T-helper 1 cell treated with Interleukin-12 subunit alpha and Interleukin-12 subunit beta and Interleukin-4 antibody, amounts not matched to agents 30 ng/mL and 1 ng/mL, for 36 hours (primary cell): ENCODE results near the gene SMC3. TPM values are rescaled to one million over a fixed set of nuclear protein-coding genes. Genes with fewer than 3 reads are reported as not detected.
"Not testable (repeated sequence)": the region's sequence is repeated elsewhere in the genome, so short reads cannot be mapped to it uniquely, and the experiment has no call there.

Source experiments
- intact Hi-C: fragments of 100-400 bp; cut with micrococcal nuclease; formaldehyde crosslinking; loops from one replicate; pipeline ENCODE4 v1.15.1; 2024
- total RNA-seq: library from RNA; stranded (reverse); gene quantifications from 2 replicates; pipeline ENCODE4 v1.2.3, GENCODE V29; 2022

Gene SMC3
- total RNA-seq, 1 donor from 2014 or later: 68.6 TPM

DNA sequence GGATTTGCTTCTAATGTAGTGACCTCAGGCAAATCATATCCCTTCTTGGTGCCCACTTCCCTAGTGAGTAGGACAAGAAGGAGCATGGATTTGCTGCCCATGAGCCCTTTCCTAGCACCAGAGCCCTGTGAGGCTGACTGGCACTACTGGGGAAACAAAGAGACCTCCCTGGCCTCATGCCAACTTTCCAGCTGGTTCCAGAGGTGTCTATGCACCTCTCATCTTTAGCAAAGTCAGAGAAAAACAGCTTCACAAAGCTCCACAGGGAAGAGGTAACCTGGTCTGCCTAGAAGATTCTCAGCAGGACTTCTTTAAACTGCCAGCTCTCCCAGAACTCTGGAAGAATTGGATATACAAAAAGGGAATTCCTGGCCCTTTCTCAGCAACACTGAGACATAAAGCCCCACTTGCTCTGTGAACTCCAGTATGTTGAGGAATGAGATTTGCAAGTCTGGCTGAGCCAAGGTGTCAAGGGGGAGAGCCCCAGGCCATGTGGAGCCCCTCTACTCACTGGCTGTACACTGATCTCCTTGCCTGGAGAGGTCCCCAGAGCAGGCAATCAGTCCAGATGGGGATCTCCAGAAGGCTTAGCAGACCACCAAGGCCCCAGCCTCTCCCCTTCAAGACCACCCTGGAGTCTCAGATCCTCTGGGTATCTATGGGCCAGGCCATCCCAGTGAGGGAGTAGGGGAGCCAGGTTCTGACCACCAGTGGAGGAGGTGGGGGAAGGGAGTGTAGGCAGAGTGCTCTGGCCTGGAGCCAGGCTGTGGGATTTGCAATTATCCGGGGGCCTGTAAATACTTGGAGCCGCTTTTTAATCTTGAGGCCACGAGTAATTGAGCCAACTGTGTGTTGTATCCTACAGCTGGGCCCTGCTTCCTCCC, 52.3 kb downstream of the SMC3 start:
- intact Hi-C loops: no loop called here

DNA sequence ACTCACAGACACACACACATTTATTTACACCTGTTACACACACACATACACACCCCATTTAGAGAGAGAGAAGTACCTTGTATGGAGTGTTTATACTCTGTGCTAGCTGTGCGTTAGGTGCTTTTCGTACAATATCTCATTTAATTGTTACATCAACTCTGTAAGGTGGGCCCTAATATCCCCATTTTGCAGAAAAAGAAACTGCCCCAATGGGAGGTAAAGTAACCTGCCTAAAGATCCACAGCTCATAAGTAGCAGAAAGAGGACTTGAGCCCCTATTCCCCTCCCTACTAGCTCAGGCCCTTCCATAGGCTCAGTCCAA, 52.9 kb downstream of the SMC3 start:
- intact Hi-C loops: no loop called here

DNA sequence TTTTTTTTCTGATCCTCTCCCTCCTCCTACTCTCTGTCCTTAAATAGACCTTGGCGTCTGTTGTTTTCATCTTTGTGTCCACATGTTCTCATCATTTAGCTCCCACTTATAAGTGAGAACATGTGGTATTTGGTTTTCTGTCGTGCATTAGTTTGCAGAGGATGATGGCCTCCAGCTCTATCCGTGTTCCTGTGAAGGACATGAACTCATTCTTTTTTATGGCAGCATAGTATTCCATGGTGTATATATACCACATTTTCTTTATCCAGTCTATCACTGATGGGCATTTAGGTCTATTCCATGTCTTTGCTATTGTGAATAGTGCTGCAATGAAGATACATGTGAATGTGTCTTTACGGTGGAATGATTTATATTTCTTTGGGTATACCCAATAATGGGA, 55.8 kb downstream of the SMC3 start:
- intact Hi-C loops: not testable (repeated sequence)

DNA sequence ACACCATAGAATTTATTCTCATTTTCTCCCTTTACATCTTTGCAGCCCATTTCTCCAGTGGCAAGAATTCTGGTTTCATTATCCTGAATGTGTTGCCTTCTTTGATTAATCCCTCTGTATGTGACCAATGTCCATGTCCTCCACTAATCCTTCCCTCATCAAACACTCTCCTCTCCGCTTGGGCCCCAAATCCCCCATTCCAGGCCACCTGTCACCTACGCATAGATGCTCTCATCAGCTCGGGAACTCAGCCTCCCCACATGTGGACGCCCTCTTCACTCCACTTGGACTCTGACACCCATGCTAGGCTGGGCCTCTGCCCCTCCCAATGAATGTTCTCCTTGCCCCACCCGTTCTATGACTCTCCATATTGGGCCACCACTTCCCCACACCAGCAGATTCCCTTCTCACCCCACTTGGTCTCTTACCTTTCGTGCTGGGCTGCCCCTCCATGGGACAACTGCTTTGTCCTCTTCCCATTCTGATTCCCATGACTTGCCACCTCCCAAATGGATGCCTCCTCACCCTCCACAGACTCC, 57.9 kb downstream of the SMC3 start:
- intact Hi-C loops: no loop called here

DNA sequence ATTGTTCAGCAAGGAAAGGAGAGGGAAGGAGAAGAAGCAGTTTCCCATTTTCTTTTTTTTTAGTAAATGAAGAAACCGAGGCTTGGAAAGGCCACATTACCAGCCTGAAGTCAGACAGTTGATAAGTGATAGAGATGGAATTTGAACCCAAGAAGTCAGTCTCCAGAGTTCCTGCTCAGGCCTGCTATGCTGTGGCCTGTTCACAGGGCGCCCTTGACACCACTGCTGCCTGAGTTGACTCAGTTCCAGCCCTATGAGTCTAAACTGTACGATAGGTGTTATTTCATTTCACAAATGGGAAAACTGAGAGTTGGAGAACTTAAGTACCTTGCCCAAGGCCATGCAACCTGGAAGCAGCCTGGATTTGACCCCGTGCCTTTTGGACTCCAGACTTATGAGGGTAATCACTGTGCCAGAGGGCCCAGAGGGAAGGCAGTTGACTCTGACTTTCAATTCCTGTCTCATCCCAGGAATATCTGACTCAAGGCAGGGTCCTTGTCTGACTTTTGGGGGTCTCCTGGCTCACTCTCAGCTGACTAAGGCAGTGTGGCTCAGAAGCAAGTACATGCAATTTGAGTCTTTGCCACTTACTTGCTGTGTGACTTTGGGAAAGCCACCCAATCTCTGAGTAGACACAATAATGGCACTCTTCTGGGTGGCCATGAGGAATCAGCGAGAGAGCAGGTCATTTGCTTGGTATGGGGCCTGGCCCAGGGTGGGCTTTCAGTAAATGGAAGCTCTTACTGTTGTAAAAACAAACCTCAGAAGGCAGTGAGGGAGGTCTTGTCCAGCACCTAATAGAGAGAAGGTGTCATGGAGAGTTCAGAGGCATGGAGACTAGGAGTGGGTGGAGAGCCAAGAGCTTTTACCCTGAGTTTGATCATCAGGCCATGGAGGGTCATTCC, 58.7 kb downstream of the SMC3 start:
- intact Hi-C loops: no loop called here

DNA sequence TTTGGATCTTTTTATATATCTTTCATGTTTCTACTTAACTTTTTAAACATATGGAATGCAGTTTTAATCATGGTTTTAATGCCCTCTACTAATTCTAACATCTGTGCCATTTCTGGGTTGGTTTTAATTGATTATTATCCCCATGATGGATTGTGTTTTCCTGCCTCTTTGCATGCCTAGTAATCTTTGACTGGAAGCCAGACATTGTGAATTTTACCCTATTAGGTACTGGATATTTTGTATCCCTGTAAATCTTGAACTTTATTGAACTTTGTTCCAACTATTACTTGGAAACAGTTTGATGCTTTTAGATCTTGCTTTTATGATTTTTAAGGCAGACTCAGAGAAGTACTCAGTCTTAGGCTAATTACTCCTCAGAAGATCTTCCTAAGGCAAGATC, 60.7 kb downstream of the SMC3 start:
- intact Hi-C loops: no loop called here

DNA sequence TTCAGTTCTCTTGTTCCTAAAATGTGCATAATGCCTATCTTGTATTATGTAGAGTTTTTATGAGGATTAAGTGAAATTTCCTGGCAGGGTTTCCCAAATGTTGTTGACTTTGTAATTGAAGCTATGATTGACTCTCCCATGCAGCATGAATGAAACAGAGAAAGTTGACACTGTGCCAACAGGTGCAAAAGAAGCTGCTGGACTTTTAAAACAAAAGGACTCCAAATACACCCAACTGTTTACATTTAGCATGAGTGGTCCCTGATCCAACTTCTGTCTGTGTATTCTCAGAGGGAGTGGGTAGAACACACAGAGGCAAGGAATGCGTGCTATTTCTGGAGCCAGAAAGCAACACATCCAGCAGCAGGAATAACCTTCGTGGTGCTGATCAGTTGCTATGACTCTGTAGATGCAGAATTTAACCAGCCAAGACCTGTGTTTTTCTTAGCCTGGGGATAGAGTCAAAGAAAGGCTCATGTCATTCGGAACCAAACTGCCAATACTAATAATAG, 62.2 kb downstream of the SMC3 start:
- intact Hi-C loops: no loop called here

DNA sequence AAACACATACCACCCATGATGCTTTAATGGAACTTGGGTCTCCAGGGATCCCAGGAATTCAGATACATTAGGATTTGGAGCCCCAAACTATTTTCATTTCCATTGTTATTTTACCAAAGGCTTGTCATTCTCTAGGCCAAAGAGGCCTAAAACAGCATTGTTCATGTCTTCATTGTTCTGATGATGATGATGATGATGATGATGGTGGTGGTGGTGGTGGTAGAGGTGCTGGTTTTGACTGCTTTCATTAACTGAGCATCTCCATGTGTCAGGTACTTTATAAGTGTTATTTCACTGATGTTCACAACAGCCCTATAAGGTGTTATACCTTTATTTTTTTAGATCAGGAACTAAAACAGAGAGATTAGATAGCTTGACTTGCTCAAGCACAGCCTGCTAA, 64.4 kb downstream of the SMC3 start:
- intact Hi-C loops: no loop called here

DNA sequence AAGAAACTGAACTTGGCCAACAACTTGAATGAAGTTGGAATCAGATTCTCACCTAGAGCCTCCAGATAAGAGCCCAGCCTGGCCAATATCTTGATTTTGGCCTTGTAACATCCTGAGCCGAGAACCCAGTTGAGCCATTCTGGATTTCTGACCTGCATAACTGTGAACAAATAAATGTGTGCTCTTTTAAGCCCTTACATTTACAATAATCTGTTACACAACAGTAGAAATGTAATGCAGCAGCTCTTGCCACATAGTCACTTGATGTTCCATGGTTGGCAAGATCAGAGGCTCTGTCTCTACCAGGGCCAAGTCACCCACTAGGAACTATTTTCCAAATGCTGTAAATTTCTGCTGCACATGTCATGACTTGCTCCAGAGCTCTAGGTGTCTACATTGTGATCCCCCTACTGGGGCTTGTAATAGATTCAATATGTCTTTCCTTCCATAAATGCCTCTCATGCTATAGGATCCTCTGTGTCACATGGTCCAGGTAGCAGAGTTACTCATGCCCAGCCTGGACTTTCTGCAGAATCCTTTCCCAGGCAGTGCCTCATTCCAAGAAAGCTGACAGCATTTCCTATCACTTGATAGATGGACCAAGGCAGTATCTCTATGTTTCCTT, 65.2 kb downstream of the SMC3 start:
- intact Hi-C loops: no loop called here

DNA sequence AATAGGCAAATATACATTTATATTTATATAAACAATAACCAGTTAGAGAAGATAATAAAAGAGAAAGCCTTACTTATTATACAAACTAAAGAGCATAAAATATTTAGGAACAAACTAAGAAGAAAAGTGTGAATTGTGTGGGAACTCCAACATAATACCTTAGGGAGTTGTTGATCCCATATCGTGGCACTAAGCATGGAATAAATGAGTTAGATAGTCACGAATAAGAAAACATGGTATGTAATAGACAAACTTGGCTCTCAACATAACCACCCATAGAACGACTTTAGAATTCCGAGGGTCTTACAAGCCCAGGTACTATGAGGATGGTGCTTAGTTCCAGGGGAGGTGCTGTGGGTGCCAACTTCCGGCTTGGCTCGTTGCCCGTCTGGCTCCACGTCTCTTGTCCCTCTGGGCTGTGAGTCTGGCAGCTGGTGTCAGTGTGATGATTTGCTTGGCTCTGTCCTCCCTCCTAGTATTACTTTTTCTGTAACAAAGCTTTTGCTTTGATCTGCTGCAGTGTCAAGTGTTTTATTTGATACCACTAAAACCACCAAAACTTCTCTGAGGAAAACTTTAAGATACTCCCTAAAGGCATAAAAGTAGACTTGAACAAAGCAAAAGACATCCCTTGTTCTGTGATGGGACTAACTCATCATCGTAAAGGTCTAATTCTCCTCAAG, 67.2 kb downstream of the SMC3 start:
- intact Hi-C loops: no loop called here

DNA sequence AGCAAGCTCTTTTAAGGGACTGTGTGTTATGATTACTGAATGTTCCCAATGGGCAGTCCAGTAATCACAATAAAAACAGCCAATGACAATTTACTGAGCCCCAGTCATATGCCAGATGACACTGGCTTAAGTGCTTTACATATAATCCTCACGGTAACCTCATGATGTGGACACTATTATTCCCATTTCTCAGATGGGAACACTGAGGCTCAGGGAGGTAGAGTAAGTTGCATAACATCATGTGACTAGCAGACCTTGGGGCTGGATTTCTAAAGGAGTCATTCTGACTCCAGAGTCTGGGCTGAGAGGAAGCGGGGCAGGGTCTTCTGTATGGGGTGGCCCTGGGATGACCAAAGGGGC, 69.1 kb downstream of the SMC3 start:
- intact Hi-C loops: no loop called here

DNA sequence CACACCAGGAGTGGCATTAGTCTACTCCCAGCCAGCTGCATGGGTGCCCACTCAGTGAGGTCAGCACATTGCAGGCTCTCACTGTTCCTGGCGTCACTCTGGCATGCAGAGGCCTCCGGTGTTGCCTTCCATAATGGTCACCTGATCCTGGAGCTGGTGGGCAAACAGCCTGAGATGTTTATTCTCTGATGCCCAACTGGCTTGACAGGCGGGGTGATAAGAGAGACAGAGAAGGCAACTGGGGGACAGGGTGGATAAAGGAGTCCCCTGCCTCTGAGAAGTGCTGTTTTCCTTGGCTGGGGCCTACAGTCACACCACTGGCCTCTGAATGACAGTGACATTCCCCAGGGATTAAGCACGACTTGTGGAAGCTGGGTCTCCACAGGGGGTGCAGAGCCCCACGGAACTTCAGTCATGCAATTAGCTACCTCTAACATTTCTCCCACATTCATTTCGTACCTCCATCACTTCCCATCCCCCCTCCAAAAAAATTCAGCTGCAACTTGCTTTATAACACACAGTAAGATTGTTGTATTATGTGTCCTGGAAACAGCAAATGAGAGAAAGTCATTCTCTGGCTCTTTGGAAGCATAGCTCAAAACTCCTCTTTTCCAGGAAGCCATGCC, 69.5 kb downstream of the SMC3 start:
- intact Hi-C loops: no loop called here

DNA sequence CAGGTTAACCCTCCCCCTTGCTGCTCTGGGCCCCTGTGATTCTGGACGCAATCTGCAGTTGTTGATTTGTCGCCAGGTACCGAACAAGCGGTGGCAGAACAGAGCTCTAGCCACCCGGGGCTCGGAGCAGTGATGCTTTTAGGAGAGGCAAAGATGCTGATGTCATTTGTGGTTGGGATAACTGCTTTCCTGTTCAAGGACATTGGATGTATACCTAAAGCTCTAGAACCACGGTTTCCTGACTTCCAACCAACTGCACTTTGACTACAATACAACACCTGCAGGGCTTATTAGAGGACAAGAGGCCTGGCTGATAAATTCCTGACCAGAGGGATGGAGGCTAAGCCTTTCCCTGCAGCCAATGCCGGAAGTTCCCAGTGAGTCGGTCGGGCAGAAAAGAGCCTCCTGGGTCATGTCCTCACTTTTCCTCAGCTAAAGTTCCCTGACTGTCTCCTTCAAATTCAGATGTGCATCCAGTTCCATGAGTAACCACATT, 70.1 kb downstream of the SMC3 start:
- intact Hi-C loops: no loop called here

DNA sequence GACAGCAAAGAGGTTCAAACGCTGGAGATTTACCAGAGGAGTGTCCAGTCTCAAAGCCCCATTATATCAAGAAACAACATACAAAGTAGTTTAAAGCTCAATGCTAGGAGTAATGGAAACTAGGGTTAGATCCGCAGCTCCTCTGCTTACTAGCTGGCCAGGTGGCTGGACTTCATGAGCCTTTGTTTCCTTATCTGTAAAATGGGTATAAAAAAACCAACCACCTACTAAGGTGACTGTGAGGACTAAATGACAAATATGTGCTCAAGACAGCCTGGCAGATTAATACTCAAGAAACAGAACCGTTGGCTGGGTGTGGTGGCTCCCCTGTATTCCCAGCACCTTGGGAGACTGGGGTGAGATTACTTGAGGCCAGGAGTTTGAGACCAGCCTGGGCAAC, 70.8 kb downstream of the SMC3 start:
- intact Hi-C loops: no loop called here

DNA sequence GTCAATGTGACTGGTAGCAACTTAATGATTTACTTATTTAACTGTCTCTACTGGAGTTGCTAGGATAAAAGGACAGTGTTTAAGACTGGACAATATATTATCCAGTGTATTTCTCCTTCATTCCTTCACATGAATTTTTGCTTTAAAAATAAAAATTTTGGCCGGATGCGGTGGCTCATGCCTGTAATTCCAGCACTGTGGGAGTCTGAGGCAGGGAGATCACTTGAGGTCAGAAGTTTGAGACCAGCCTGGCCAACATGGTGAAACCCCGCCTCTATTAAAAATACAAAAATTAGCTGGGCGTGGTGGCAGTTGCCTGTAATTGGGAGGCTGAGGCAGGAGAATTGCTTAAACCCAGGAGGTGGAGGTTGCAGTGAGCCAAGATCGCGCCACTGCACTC, 71.6 kb downstream of the SMC3 start:
- intact Hi-C loops: not testable (repeated sequence)

DNA sequence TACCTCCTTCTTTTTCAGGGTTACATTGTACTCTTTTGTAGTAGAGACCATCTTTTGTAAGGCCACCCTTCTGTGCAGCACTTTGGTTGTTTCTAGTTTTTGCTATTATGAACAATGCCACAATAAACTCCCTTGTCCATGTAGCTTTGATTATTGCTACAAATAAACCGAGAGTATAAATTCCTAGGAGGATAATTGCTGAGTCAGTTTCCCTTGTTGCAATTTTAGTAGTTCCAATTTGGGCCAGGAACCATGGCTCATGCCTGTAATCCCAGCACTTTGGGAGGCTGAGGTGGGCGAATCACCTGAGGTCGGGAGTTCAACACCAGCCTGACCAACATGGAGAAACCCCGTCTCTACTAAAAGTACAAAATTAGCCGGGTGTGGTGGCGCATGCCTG, 72.4 kb downstream of the SMC3 start:
- intact Hi-C loops: not testable (repeated sequence)

DNA sequence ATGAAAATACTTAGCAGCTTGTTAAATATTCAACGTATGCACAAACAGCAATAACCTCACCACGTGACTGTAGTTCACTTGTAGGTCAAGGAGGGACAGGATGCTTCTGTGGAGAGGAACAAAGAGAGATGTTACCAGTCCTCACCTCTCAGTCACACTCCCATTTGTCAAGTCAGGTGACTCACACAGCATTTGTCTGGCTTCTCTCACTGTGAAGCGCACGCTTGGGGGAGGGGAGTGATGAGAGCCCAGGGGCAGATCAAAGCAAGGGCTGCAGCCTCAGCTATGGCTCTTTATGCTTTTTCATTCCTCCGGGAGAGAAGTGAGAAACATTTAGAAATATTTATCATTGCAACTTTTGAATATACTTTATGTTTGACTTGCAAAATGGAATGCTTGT, 73.8 kb downstream of the SMC3 start:
- intact Hi-C loops: no loop called here

DNA sequence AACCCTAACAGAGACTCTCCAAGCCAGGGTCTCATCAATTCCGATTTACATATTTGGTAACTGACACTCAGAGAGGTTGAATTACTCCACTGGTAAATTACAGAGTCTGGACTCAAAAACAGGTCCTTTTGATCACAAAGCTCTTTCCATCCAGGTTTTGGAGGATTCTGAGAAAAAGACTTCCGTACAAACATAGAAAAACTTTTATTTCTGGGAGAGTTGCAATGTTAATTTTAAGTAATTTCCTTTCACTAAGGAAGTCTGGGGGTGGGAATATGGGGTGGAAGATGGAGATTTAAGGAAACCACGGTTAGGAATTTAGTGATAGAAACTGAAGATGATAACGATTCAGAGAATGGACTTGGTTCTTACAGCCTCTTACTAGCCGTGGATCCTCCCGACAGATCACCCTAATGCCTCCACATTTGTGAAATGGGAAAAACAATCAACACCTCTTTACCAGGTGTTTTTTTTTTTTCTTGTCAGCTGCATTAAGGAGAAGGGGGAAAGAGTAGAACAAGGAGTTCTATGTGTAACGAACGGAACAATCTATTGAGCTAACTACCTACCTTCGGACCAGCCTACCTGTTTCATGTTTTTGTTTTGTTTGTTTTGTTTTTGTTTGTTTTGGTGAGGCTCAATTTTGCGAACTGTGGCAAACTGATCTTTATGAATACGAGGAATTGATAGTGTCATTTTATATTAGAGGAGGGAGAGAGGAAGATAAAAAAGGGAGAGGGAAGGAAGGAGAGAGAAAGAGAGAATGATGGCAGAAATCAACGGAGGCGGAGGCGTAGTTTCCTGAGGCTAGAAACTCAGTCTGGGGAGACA, 74.9 kb downstream of the SMC3 start:
- intact Hi-C loops: loop anchor here (2.0 kb wide), 1 partner anchor 30 kb away; no protein-coding TSS in a partner anchor

DNA sequence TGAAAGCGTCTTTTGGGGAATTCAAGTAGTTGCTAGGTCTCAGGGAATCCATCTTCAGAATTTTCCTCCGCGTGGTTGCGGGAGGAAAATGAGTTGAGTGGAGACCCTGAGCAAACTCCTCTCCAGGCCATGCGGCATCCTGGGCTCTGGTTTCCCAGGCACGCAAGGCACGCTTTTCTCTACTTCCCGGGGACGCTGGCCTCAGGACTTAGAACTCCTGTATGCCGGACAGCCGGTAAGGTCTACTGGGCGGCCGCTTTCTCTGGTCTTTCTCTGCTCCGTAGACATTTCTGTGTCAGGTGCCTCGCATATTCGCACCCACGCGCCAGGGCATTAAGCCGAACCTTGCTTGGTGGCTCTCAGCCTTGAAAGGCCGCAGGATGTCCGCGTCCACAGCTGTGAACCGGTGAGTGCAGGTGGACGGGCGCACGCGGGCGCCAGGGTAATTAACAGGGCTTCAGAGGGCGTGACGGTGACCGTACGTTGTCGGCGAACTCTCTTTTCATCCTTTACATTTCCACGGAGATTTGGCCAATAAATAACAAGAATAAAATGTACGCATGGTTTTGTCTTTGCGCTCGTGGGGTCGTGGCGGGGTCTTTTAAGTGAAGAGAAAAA, 75.6 kb downstream of the SMC3 start:
- intact Hi-C loops: loop anchor here (2.0 kb wide), 1 partner anchor 30 kb away; no protein-coding TSS in a partner anchor
